GM12873 (cell line): Measurements from ENCODE around the gene ADAMTS3.

ENCODE experiments used
- CTCF ChIP-seq: IDR thresholded peaks from 2 replicates; pipeline ENCODE4 v1.5.1; 2012; ENCODE audit warnings: low read depth, mild to moderate bottlenecking, moderate library complexity, low read length, control low read depth; ENCODE audit not compliant: insufficient read depth; ENCODE audit errors: missing control alignments

The ADAMTS3 gene

GRCh38 chr4:72305080-72305479, 263.9 kb downstream of the ADAMTS3 start:
- no peak for TF ChIP-seq CTCF

- peak; percentile 65 for TF ChIP-seq CTCF
Observed at GRCh38 chr4:72302981-72303704, 265.9 kb downstream of the ADAMTS3 start.

- TF ChIP-seq CTCF: no peak
Observed at GRCh38 chr4:72301759-72302158, 267.3 kb downstream of the ADAMTS3 start.

- TF ChIP-seq CTCF: no peak
Observed at GRCh38 chr4:72300126-72300525, 268.9 kb downstream of the ADAMTS3 start.

- TF ChIP-seq CTCF: peak; percentile 44
Observed at GRCh38 chr4:72295966-72296557, 273.0 kb downstream of the ADAMTS3 start.

- TF ChIP-seq CTCF: no peak
Observed at GRCh38 chr4:72290737-72291136, 278.3 kb downstream of the ADAMTS3 start.

- TF ChIP-seq CTCF: no peak
Observed at GRCh38 chr4:72286910-72287309, 282.1 kb downstream of the ADAMTS3 start.
